Testis (tissue), 2 donors: Measurements from ENCODE around the gene CC2D2A.

Experiments
- CTCF ChIP-seq, 3 experiments: fragments of 450-650 bp in 2 of 3; fragments of 200-600 bp in 1 of 3; sonication (generic) in 1 of 3; IDR thresholded peaks; one replicate each; pipeline ENCODE4 v1.5.1; 2016 to 2019; ENCODE audit warnings: antibody characterized with exemption in 3 of 3, mild to moderate bottlenecking in 2 of 3, moderate library complexity in 1 of 3
- POLR2A ChIP-seq: fragments of 450-650 bp; IDR thresholded peaks from one replicate; pipeline ENCODE4 v1.6.1; 2017; ENCODE audit warnings: antibody characterized with exemption, mild to moderate bottlenecking, moderate library complexity

- no peak for TF ChIP-seq CTCF (IDR thresholded peaks at IDR 0.05)
- no peak for TF ChIP-seq POLR2A
Observed at GRCh38 chr4:15479913-15480185, 10.2 kb downstream of the CC2D2A start.
